Mucosa of rectum (tissue), 2 donors: ENCODE results near the gene DHRSX.
"Not testable (repeated sequence)": the region's sequence is repeated elsewhere in the genome, so short reads cannot be mapped to it uniquely, and the experiment has no call there.

Source experiments
- H3K27ac ChIP-seq, 2 donors: one replicate each; pipeline ENCODE4 v1.7.0; 2013; ENCODE audit warnings: inconsistent platforms in 2 of 2, low read depth in 2 of 2, low read length in 2 of 2
- H3K27me3 ChIP-seq, 2 donors: one replicate each; pipeline ENCODE4 v1.7.0; 2013; ENCODE audit warnings: low read length in 2 of 2; ENCODE audit not compliant: control insufficient read depth in 2 of 2, insufficient read depth in 2 of 2
- H3K36me3 ChIP-seq, 2 donors: one replicate each; pipeline ENCODE4 v1.7.0; 2013; ENCODE audit warnings: low read length in 2 of 2; ENCODE audit not compliant: control insufficient read depth in 2 of 2, insufficient read depth in 2 of 2
- H3K4me1 ChIP-seq, 2 donors: one replicate each; pipeline ENCODE4 v1.7.0; 2013; ENCODE audit warnings: low read length in 2 of 2, mild to moderate bottlenecking in 1 of 2; ENCODE audit not compliant: control insufficient read depth in 2 of 2, insufficient read depth in 2 of 2
- H3K4me3 ChIP-seq, 2 donors: one replicate each; pipeline ENCODE4 v1.7.0; 2013; ENCODE audit warnings: low read length in 2 of 2
- H3K9ac ChIP-seq, 2 donors: one replicate each; pipeline ENCODE4 v1.7.0; 2013; ENCODE audit warnings: low read length in 2 of 2, low read depth in 1 of 2, mild to moderate bottlenecking in 1 of 2
- H3K9me3 ChIP-seq, 2 donors: one replicate each; pipeline ENCODE4 v1.7.0; 2013; ENCODE audit warnings: low read length in 2 of 2; ENCODE audit not compliant: control insufficient read depth in 2 of 2
- donor health status: healthy.
- donor health status: Normal muscosa, but diverticular disease.

Gene DHRSX

DNA sequence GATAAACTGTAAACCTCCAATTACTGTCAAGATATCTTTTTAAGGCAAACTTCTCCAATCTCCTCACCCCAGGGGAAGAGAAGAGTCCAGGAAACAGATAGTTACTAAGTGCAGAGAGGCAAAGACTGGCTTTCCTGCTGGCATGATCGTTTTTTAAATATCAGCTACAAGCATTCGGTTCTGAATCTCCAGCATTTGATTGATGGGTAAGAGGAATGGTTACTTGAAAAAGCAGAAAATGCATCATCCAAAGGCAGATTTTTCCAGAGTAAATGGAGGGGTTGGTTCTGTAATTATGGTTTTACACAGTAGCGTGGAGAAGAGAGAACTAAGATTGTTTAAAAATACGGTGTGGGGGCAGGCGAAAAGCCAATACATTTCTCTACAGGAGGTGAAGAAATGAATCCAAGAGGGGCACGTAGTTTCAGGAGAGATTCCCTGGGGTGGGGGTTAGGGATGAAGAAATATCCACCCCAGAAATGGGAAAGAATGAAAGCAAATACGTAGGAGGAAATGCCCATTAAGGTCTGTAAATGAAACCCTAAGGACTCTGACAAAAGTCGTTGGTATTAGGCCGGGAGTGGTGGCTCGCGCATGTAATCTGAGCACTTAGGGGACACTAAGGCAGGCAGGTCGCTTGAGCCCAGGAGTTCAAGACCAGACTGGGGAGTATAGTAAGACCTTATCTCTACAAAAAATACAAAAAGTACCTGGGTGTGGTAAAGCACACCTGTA is 248.3 kb downstream of the DHRSX start:
- Histone ChIP-seq H3K27me3 (no peaks in the 10 kb centered on the region), H3K9me3 (peaks cover 0 to 3% of the 10 kb centered on the region in 2 donors), H3K9ac (no peak overlapping the region), H3K36me3 (no peaks in the 10 kb centered on the region), H3K27ac (no peak overlapping the region), H3K4me1 (no peaks in the 10 kb centered on the region), H3K4me3 (no peak overlapping the region)

DNA sequence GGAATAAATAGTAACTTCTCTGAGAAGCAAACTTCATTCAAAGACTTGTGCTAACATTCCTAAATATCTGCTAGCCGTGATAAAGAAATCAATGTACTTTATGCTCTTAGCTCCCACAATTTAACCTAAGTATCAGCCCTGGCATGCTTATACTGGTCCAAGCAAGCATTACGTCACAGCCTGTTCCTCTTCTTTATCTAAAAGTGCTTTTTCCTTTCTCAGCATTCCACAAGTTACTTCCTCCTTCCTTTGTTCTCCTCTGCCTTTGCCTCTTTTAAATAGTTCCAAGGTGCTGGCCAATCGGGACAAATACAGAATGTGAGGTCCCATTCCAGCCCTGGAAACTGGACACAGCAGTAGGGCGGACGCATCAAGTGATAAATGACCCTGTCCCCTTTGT is 249.6 kb downstream of the DHRSX start:
- no peak overlapping the region for H3K27ac ChIP-seq
- no peak overlapping the region for H3K9ac ChIP-seq
- no peaks in the 10 kb centered on the region for H3K36me3 ChIP-seq
- no peaks in the 10 kb centered on the region for H3K4me1 ChIP-seq
- peaks cover 0 to 3% of the 10 kb centered on the region in 2 donors for H3K9me3 ChIP-seq
- H3K27me3 ChIP-seq = no peaks in the 10 kb centered on the region
- H3K4me3 ChIP-seq = no peak overlapping the region

DNA sequence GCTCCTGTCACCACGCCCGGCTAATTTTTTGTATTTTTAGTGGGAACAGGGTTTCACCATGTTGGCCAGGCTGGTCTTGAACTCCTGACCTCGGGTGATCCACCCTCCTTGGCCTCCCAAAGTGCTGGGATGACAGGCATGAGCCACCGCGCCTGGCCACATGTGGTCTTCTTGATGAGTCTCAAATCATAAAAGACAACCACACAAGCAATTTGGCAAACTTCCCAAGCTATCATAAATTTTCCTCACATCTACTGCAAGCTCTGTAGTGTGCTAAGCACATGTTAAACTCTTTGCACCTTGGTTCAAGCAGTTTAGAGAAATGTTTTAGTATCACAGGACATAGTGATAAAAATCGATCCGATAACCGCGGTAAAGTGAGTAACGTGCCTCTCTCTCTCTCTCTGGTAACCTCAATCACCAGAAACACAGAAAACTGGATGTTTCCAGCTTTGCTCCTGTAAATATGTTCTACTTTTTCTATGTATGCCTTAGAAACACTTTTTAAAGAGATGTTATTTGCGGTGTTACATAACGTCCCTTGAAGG is 256.8 kb downstream of the DHRSX start:
- Histone ChIP-seq H3K27ac (no peak overlapping the region), H3K9ac (no peak overlapping the region), H3K4me3 (no peak overlapping the region), H3K4me1 (no peaks in the 10 kb centered on the region), H3K36me3 (peaks cover 0 to 12% of the 10 kb centered on the region in 2 donors), H3K27me3 (no peaks in the 10 kb centered on the region), H3K9me3 (no peaks in the 10 kb centered on the region)

DNA sequence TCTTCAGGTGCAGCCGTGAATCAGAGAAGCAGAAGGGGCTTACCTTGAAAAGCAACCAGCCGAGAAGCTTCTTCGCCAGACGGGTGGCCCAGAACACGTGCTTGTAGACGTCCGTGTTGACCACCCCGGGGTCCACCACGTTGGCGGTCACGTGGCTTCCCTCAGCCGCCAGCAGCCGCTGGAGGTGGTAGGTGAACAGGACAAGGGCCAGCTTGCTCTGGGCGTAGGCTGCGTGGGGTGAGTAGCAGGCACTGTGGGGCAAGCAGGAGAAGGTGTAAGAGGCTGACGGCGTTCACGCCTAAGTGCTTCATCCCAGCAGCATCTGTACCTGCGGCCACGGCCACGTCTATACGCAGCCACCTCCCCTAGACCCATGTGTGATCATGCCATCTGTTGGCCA is 257.8 kb downstream of the DHRSX start:
- peaks cover 0 to 15% of the 10 kb centered on the region in 2 donors for H3K36me3 ChIP-seq
- H3K9me3 ChIP-seq = no peaks in the 10 kb centered on the region
- no peak overlapping the region for H3K9ac ChIP-seq
- no peak overlapping the region for H3K4me3 ChIP-seq
- no peaks in the 10 kb centered on the region for H3K4me1 ChIP-seq
- no peak overlapping the region for H3K27ac ChIP-seq
- H3K27me3 ChIP-seq = no peaks in the 10 kb centered on the region

DNA sequence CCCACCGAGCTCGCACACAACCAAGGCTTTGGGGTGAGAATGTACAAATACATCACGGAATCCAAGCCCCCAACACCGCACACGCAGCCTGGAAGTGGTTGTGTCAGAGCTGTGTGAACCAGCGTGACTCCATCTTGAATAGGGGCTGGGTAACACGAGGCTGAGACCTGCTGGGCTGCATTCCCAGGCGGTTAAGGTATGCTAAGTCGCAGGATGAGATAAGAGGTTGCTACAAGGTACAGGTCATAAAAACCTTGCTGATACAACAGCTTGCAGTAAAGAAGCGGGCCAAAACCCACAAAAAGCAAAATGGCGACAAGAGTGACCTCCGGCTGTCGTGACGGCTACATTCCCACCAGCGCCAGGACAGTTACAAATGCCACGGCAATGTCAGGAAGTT is 258.4 kb downstream of the DHRSX start:
- Histone ChIP-seq H3K4me3 (no peak overlapping the region), H3K9ac (no peak overlapping the region), H3K27ac (no peak overlapping the region), H3K4me1 (no peaks in the 10 kb centered on the region), H3K36me3 (peaks cover 0 to 17% of the 10 kb centered on the region in 2 donors), H3K27me3 (no peaks in the 10 kb centered on the region), H3K9me3 (no peaks in the 10 kb centered on the region)

DNA sequence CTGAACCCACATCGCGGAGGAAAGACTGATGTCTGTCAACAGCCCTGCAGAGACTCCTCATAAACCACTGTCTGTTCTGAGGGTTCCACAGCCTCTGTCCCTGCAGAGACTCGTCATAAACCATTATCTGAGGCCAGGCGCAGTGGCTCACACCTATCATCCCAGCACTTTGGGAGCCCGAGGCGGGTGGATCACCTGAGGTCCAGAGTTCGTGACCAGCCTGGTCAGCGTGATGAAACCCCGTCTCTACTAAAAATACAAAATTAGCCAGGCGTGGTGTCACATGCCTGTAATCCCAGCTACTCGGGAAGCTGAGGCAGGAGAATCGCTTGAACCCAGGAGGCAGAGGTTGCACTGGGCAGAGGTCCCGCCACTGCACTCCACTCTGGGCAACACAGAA is 259.3 kb downstream of the DHRSX start:
- not testable (repeated sequence) for H3K4me1 ChIP-seq, H3K9ac ChIP-seq, H3K9me3 ChIP-seq, H3K27me3 ChIP-seq, H3K4me3 ChIP-seq, H3K27ac ChIP-seq
- peaks cover 0 to 17% of the 10 kb centered on the region in 2 donors for H3K36me3 ChIP-seq

DNA sequence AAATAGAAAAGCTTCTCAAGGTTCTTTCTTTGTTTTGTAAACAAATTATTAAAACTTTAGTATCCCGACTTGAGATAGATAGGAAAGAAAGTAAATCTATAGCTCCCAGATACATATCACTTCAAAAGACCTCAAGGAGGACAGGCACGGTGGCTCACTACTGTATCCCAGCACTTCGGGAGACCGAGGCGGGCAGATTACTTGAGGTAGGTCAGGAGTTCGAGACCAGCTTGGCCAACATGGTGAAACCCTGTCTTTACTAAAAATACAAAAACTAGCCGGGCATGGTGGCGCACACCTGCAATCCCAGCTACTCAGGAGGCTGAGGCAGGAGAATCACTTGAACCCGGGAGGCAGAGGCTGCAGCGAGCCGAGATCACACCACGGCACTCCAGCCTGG is 260.0 kb downstream of the DHRSX start:
- H3K27ac ChIP-seq, H3K4me1 ChIP-seq, H3K9me3 ChIP-seq, H3K27me3 ChIP-seq, H3K4me3 ChIP-seq, H3K9ac ChIP-seq: not testable (repeated sequence)
- peaks cover 0 to 17% of the 10 kb centered on the region in 2 donors for H3K36me3 ChIP-seq

DNA sequence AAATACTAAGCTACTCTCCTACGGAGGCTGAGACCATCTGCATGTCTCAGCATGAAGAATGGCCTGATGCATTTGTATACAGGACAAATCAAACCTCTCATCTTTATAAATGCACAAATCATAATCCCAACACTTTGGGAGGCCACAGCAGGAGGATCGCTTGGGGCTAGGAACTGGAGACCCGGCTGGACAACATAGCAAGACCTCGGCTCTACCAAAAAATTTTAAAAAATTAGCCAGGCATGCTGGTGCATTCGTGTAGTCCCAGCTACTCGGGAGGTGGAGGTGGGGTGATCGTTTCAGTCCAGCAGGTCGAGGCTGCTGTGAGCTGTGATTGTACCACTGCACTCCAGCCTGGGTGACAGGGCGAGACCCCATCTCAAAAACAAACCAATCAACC is 262.8 kb downstream of the DHRSX start:
- no peaks in the 10 kb centered on the region for H3K4me1 ChIP-seq
- H3K9me3 ChIP-seq = no peaks in the 10 kb centered on the region
- no peak overlapping the region for H3K9ac ChIP-seq
- no peak overlapping the region for H3K27ac ChIP-seq
- no peak overlapping the region for H3K4me3 ChIP-seq
- peaks cover 0 to 17% of the 10 kb centered on the region in 2 donors for H3K36me3 ChIP-seq
- H3K27me3 ChIP-seq = no peaks in the 10 kb centered on the region

DNA sequence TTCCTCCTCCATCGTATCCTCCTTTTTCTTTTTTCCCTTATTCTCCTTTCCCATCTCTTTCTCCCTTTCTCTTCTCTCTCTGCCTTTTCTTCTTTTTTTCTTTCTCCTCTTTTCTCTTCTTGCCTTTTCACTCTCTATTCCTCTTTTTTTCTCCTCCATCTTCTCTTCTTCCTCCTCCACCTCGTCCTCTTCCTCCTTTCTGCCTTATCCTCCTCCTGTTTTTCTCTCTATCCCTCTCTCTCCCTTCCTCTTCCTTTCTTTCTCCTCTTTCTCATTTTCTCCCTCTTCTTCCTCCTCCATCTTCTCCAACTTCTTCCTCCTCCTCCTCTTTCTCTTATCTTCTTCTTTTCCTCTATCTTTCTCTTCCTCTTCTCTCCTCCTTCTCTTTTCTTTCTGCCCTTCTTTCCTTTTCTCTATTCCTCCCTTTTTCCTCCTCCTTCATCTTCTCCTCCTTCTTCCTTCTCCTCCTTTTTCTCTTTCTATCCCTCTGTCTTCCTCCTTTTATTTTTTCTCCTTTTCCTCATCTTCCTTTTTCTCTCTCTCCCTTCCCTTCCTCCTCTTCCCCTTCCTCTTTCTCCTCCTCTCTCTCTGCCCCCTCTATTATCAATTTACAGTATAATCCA is 269.1 kb downstream of the DHRSX start:
- Histone ChIP-seq H3K27me3 (no peaks in the 10 kb centered on the region), H3K4me3 (no peak overlapping the region), H3K9ac (no peak overlapping the region), H3K9me3 (no peaks in the 10 kb centered on the region), H3K4me1 (no peaks in the 10 kb centered on the region), H3K36me3 (peaks cover 9 to 17% of the 10 kb centered on the region in 2 donors), H3K27ac (no peak overlapping the region)

DNA sequence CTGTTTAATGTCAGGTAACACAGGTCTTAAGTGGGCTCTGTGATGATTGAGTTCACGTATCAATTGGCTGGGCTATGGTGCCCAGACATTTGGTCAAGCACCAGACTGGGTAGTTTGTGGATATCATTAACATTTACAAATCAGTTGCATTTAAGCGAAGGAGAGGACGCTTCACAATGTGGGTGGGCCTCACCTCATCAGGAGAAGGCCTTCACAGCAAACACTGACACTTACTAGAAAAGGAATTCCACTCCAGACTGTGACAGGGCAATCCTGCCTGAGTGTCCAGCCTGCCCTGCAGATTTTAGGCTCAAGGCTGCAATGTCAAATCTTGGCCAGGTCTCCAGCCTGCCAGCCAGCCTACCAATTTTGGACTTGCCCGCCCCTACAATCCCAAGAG is 270.3 kb downstream of the DHRSX start:
- Histone ChIP-seq H3K4me1 (no peaks in the 10 kb centered on the region), H3K9me3 (no peaks in the 10 kb centered on the region), H3K36me3 (peaks cover 9 to 17% of the 10 kb centered on the region in 2 donors), H3K27me3 (no peaks in the 10 kb centered on the region), H3K27ac (no peak overlapping the region), H3K4me3 (no peak overlapping the region), H3K9ac (no peak overlapping the region)
